H1 (cell line): ENCODE results near the gene LCT. TPM values are rescaled to one million over a fixed set of nuclear protein-coding genes. Genes with fewer than 3 reads are reported as not detected.

ENCODE experiments used
- CTCF ChIA-PET: fragments of 300-600 bp; sonication (Branson Sonifier 250); formaldehyde crosslinking; loops from one replicate; lab custom pipeline; 2021; ENCODE audit not compliant: partially characterized antibody; lab: Charles Lee
- POLR2A ChIA-PET: fragments of 300-600 bp; sonication (Branson Sonifier 250); formaldehyde crosslinking; loops from one replicate; lab custom pipeline; 2021; ENCODE audit warnings: inconsistent platforms; ENCODE audit not compliant: partially characterized antibody; lab: Charles Lee
- DNase-seq, 2 experiments: peaks; one replicate each; pipeline versions ENCODE4 v3.0.0 to v3.0.0-alpha.2; 2010 to 2022; ENCODE audit warnings: low spot score in 2 of 2, low read depth in 1 of 2, mixed read lengths in 1 of 2
- FAIRE-seq: peaks from 2 replicates; lab custom pipeline; 2011; peaks lifted over from hg19 to GRCh38; lab: Jason Lieb, UNC
- H2AFZ ChIP-seq: 2 replicates; pipeline ENCODE4 v1.8.1; 2012; ENCODE audit warnings: low read length, inconsistent platforms
- H2AK5ac ChIP-seq: 2 replicates; pipeline ENCODE4 v1.6.1; 2013; ENCODE audit warnings: low read depth, low read length
- H2BK120ac ChIP-seq: replicated peaks from 2 replicates; pipeline ENCODE3; 2013; ENCODE audit warnings: low read depth, low read length, inconsistent platforms
- H2BK12ac ChIP-seq: 2 replicates; pipeline ENCODE4 v1.6.1; 2013; ENCODE audit warnings: low read depth, low read length
- H2BK15ac ChIP-seq: 2 replicates; pipeline ENCODE4 v1.6.1; 2013; ENCODE audit warnings: low read length
- H2BK20ac ChIP-seq: 2 replicates; pipeline ENCODE4 v1.6.1; 2013; ENCODE audit warnings: low read length
- H2BK5ac ChIP-seq: 2 replicates; pipeline ENCODE4 v1.6.1; 2013; ENCODE audit warnings: low read depth, low read length
- H3K14ac ChIP-seq: 2 replicates; pipeline ENCODE4 v1.6.1; 2013; ENCODE audit warnings: inconsistent platforms; ENCODE audit not compliant: insufficient read length
- H3K18ac ChIP-seq: 2 replicates; pipeline ENCODE4 v1.6.1; 2013; ENCODE audit warnings: low read length; ENCODE audit errors: extremely low read depth
- H3K23ac ChIP-seq: 2 replicates; pipeline ENCODE4 v1.6.1; 2013; ENCODE audit warnings: inconsistent platforms; ENCODE audit not compliant: insufficient read length
- H3K23me2 ChIP-seq: 2 replicates; pipeline ENCODE4 v1.6.1; 2013; ENCODE audit warnings: low read depth, low read length
- H3K27ac ChIP-seq: 2 replicates; pipeline ENCODE4 v1.6.1; 2011; ENCODE audit warnings: low read depth, low read length, inconsistent platforms
- H3K27me3 ChIP-seq, 4 experiments: replicated peaks in 1 of 4; 1 replicate in 1 of 4; 2 replicates in 3 of 4; pipeline versions ENCODE4 v1.6.1 to v1.8.1; 2011 to 2013; ENCODE audit warnings: low read length in 3 of 4, mild to moderate bottlenecking in 3 of 4, inconsistent platforms in 2 of 4, mixed read lengths in 2 of 4, moderate library complexity in 1 of 4; ENCODE audit not compliant: control insufficient read depth in 3 of 4, insufficient read depth in 3 of 4; ENCODE audit errors: extremely low read depth in 1 of 4
- H3K36me3 ChIP-seq, 4 experiments: 2 replicates each; pipeline versions ENCODE4 v1.6.1 to v1.8.1; 2011 to 2013; ENCODE audit warnings: mild to moderate bottlenecking in 4 of 4, low read length in 3 of 4, moderate library complexity in 2 of 4, control low read depth in 1 of 4, inconsistent platforms in 1 of 4; ENCODE audit not compliant: insufficient read depth in 4 of 4, control insufficient read depth in 2 of 4
- H3K4ac ChIP-seq: replicated peaks from 2 replicates; pipeline ENCODE3; 2013; ENCODE audit warnings: low read length, low read depth, mixed read lengths, inconsistent platforms; ENCODE audit not compliant: insufficient read length
- H3K4me1 ChIP-seq, 4 experiments: replicated peaks in 1 of 4; 1 replicate in 1 of 4; 2 replicates in 3 of 4; pipeline versions ENCODE4 v1.6.1 to v1.8.1; 2011 to 2013; ENCODE audit warnings: low read length in 3 of 4, inconsistent platforms in 2 of 4, mixed read lengths in 1 of 4; ENCODE audit not compliant: insufficient read depth in 4 of 4, control insufficient read depth in 3 of 4
- H3K4me2 ChIP-seq, 2 experiments: 2 replicates each; pipeline versions ENCODE4 v1.6.1 to v1.8.1; 2011 to 2013; ENCODE audit warnings: low read depth in 2 of 2, low read length in 2 of 2, control low read depth in 1 of 2, inconsistent platforms in 1 of 2, mild to moderate bottlenecking in 1 of 2; ENCODE audit not compliant: insufficient read depth in 1 of 2
- H3K4me3 ChIP-seq, 4 experiments: fragments of 200-600, 300-600 bp in 1 of 4; sonication (generic), shearing (Covaris generic), sonication (Bioruptor Twin) in 1 of 4; 2 replicates each; pipeline versions ENCODE4 v1.5.1 to v1.8.1; 2011 to 2016; ENCODE audit warnings: low read length in 4 of 4, low read depth in 3 of 4, control low read depth in 2 of 4, inconsistent platforms in 2 of 4, mild to moderate bottlenecking in 2 of 4, mixed read lengths in 1 of 4, moderate library complexity in 1 of 4; ENCODE audit not compliant: insufficient read depth in 2 of 4; ENCODE audit errors: extremely low read depth in 1 of 4
- H3K56ac ChIP-seq: replicated peaks from 2 replicates; pipeline ENCODE3; 2013; ENCODE audit warnings: low read depth, mild to moderate bottlenecking, mixed read lengths, low read length, inconsistent platforms; ENCODE audit not compliant: insufficient read length
- H3K79me1 ChIP-seq: 2 replicates; pipeline ENCODE4 v1.6.1; 2013; ENCODE audit warnings: low read depth, low read length, control low read depth
- H3K79me2 ChIP-seq, 2 experiments: 2 replicates each; pipeline versions ENCODE4 v1.6.1 to v1.8.1; 2012 to 2013; ENCODE audit warnings: low read length in 2 of 2, mild to moderate bottlenecking in 2 of 2, inconsistent platforms in 1 of 2; ENCODE audit not compliant: insufficient read depth in 2 of 2, control insufficient read depth in 1 of 2
- H3K9ac ChIP-seq, 4 experiments: replicated peaks in 1 of 4; 1 replicate in 1 of 4; 2 replicates in 3 of 4; pipeline versions ENCODE4 v1.6.1 to v1.8.1; 2011 to 2013; ENCODE audit warnings: low read depth in 3 of 4, low read length in 3 of 4, control low read depth in 2 of 4, mild to moderate bottlenecking in 2 of 4, moderate library complexity in 2 of 4, inconsistent platforms in 1 of 4; ENCODE audit errors: extremely low read depth in 1 of 4
- H3K9me3 ChIP-seq, 2 experiments: 2 replicates each; pipeline versions ENCODE4 v1.6.1 to v1.8.1; 2012 to 2013; ENCODE audit warnings: mild to moderate bottlenecking in 2 of 2, moderate library complexity in 2 of 2, control low read depth in 1 of 2, inconsistent platforms in 1 of 2, low read depth in 1 of 2, low read length in 1 of 2, mixed read lengths in 1 of 2; ENCODE audit not compliant: insufficient read depth in 2 of 2
- H4K20me1 ChIP-seq, 2 experiments: replicated peaks in 1 of 2; 2 replicates each; pipeline versions ENCODE3 to v1.8.1; 2011 to 2013; ENCODE audit warnings: inconsistent platforms in 2 of 2, low read length in 2 of 2, mild to moderate bottlenecking in 1 of 2; ENCODE audit not compliant: insufficient read depth in 2 of 2, control insufficient read depth in 1 of 2
- H4K5ac ChIP-seq: 2 replicates; pipeline ENCODE4 v1.6.1; 2013; ENCODE audit warnings: low read length, low read depth, mixed read lengths, inconsistent platforms; ENCODE audit not compliant: insufficient read length
- H4K8ac ChIP-seq: 2 replicates; pipeline ENCODE4 v1.8.0; 2013; ENCODE audit warnings: mild to moderate bottlenecking, moderate library complexity, low read length, inconsistent platforms; ENCODE audit not compliant: insufficient read depth; ENCODE audit errors: extremely low read depth
- H4K91ac ChIP-seq: replicated peaks from 2 replicates; pipeline ENCODE3; 2013; ENCODE audit warnings: low read length, mixed read lengths, inconsistent platforms; ENCODE audit not compliant: insufficient read length
- ATF3 ChIP-seq: IDR thresholded peaks from 2 replicates; pipeline ENCODE4 v1.6.1; 2011; ENCODE audit warnings: low read depth, mild to moderate bottlenecking, low read length; ENCODE audit not compliant: insufficient read depth
- SP2 ChIP-seq: IDR thresholded peaks from 2 replicates; pipeline ENCODE4 v1.6.1; 2012; ENCODE audit warnings: mild to moderate bottlenecking, low read length, inconsistent platforms
- WGBS, 2 experiments: shearing (Covaris generic) in 1 of 2; methylation state at CpG; one replicate each; pipeline versions ENCODE4 v1.1.6 to v1.1.7; 2013 to 2015; ENCODE audit warnings: low lambda C conversion rate in 2 of 2, mixed read lengths in 2 of 2, inconsistent platforms in 1 of 2, low coverage in 1 of 2, missing lambda C conversion rate in 1 of 2; ENCODE audit not compliant: insufficient replicate concordance in 2 of 2, insufficient coverage in 1 of 2, insufficient read length in 1 of 2; ENCODE audit errors: extremely low coverage in 1 of 2, missing lambda C conversion rate in 1 of 2; 5-methylcytosine and 5-hydroxymethylcytosine counted together
- polyA plus RNA-seq, 7 experiments: library from polyadenylated mRNA; depleted of rRNA in 3 of 7; stranded (reverse) in 5 of 7; unstranded in 2 of 7; fragments of >200 nt in 5 of 7; fragments of 200-250 nt in 2 of 7; gene quantifications; 1 replicate in 5 of 7; 2 replicates in 1 of 7; 4 replicates in 1 of 7; pipeline versions ENCODE4 v1.2.1 to v1.2.3, GENCODE V29; 2011 to 2013; ENCODE audit warnings: missing spikeins in 2 of 7, mixed read lengths in 2 of 7
- total RNA-seq: library from RNA; stranded (reverse); fragmentation: NEBNext Ultra II Directional; extraction: Animal tissue kit (Norgen Biotek cat#: 25700); gene quantifications from 2 replicates; pipeline ENCODE4 v1.2.1, GENCODE V29; 2021

Gene LCT
- total and polyA plus RNA-seq, 2 of the 8 experiments (the other 6 are each of a cell fraction or from before 2014, with no cell fraction given): 0.06 TPM; not detected in 1

GRCh38 chr2:135796606-135797005 lies 40.4 kb downstream of the LCT start:
- CTCF ChIA-PET: interaction anchor here (0.5 to 5.8 kb wide), 22 partner anchors 11 to 808 kb away, joined by 3 to 87 read pairs (median 5); partner anchors contain the start of gene UBXN4
- Histone ChIP-seq H4K8ac (no peak overlapping the region), H3K79me2 (no peaks in the 10 kb centered on the region), H3K27me3 (no peaks in the 10 kb centered on the region), H2BK15ac (no peak overlapping the region), H3K79me1 (no peaks in the 10 kb centered on the region; the same call in 1 of the 2 replicates), H3K27ac (no peak overlapping the region), H2BK5ac (no peak overlapping the region), H3K4me3 (no peak overlapping the region), H3K56ac (no peak overlapping the region), H3K14ac (no peak overlapping the region), H2BK120ac (no peak overlapping the region)
- no peak for FAIRE-seq
- TF ChIP-seq SP2 (no peak), ATF3 (no peak)
- TF ChIP-seq, all 59 proteins: peak for 0
- H2BK20ac ChIP-seq: no peak overlapping the region
- no peak overlapping the region for H3K23ac ChIP-seq
- H4K91ac ChIP-seq: no peak overlapping the region
- no peaks in the 10 kb centered on the region; a peak in 1 of 7 replicates for H3K4me1 ChIP-seq
- H4K20me1 ChIP-seq: no peaks in the 10 kb centered on the region
- no peak overlapping the region for H2AFZ ChIP-seq
- 88% methylated on average over 5 of the region's 8 CpGs; no CpG with 5 or more reads in 1 of the 2 experiments for WGBS, 2 experiments
- peaks cover 11 to 20% of the 10 kb centered on the region in 2 experiments; a peak in 3 of 4 replicates for H3K9me3 ChIP-seq
- no peak overlapping the region for H3K4ac ChIP-seq
- H3K18ac ChIP-seq: no peak overlapping the region
- H2AK5ac ChIP-seq: no peak overlapping the region
- no peak overlapping the region for H4K5ac ChIP-seq
- no peak overlapping the region for H3K9ac ChIP-seq
- H3K36me3 ChIP-seq: no peaks in the 10 kb centered on the region
- no peaks in the 10 kb centered on the region for H3K23me2 ChIP-seq
- H2BK12ac ChIP-seq: no peak overlapping the region
- POLR2A ChIA-PET: interaction anchor here (0.9 kb wide), 1 partner anchor 18 kb away, joined by 3 read pairs; no protein-coding TSS in a partner anchor
- H3K4me2 ChIP-seq: no peak overlapping the region
- no peak for DNase-seq
